PC-9 (cell line): ENCODE measurements around the gene TDRD1. TPM values are rescaled to one million over a fixed set of nuclear protein-coding genes. Genes with fewer than 3 reads are reported as not detected.

Source experiments
- BruUV-seq: library from RNA; stranded (reverse); fragments of 400-500 nt; replicated peaks from 2 replicates; lab custom pipeline; 2021; lab: Mats Ljungman, UMichigan
- CTCF ChIA-PET: fragments of 300-600 bp; sonication (Branson Sonifier 250); formaldehyde crosslinking; loops from one replicate; lab custom pipeline; 2022; ENCODE audit warnings: antibody characterized with exemption; lab: Charles Lee
- POLR2A ChIA-PET: fragments of 300-600 bp; sonication (Branson Sonifier 250); formaldehyde crosslinking; loops from one replicate; lab custom pipeline; 2022; ENCODE audit warnings: antibody characterized with exemption; ENCODE audit not compliant: unreplicated experiment; lab: Charles Lee
- DNase-seq, 2 experiments: peaks; one replicate each; pipeline versions ENCODE4 v3.0.0 to v3.0.0-alpha.2; 2015 to 2022; ENCODE audit warnings: mixed read lengths in 1 of 2
- H2AFZ ChIP-seq: fragments of 200-600 bp; sonication (generic); 2 replicates; pipeline ENCODE4 v1.8.1; 2017; ENCODE audit warnings: antibody characterized with exemption
- H3F3A ChIP-seq: fragments of 200-600 bp; sonication (generic); 2 replicates; pipeline ENCODE4 v1.8.1; 2017; ENCODE audit warnings: antibody characterized with exemption, mild to moderate bottlenecking, low read depth; ENCODE audit not compliant: insufficient read depth
- H3K27ac ChIP-seq: fragments of 200-600 bp; sonication (generic); 2 replicates; pipeline ENCODE4 v1.6.1; 2016; ENCODE audit warnings: mixed run types
- H3K27me3 ChIP-seq: fragments of 200-600 bp; sonication (generic); 2 replicates; pipeline ENCODE4 v1.6.1; 2016; ENCODE audit warnings: low read depth, mixed run types; ENCODE audit not compliant: insufficient read depth
- H3K36me3 ChIP-seq: fragments of 200-600 bp; sonication (generic); 2 replicates; pipeline ENCODE4 v1.6.1; 2016; ENCODE audit warnings: low read depth, mixed run types
- H3K4me1 ChIP-seq: fragments of 200-600 bp; sonication (generic); replicated peaks from 2 replicates; pipeline ENCODE4 v1.6.1; 2016; ENCODE audit warnings: mixed run types; ENCODE audit not compliant: insufficient read depth
- H3K4me2 ChIP-seq: fragments of 200-600 bp; sonication (generic); 2 replicates; pipeline ENCODE4 v1.6.1; 2017; ENCODE audit warnings: mixed run types
- H3K4me3 ChIP-seq: fragments of 200-600 bp; sonication (generic); 2 replicates; pipeline ENCODE4 v1.6.1; 2016; ENCODE audit warnings: mixed run types
- H3K79me2 ChIP-seq: fragments of 200-600 bp; sonication (generic); 2 replicates; pipeline ENCODE4 v1.6.1; 2017; ENCODE audit warnings: low read depth, mixed run types
- H3K9me2 ChIP-seq: fragments of 200-600 bp; sonication (generic); 2 replicates; pipeline ENCODE4 v1.8.1; 2017; ENCODE audit warnings: mild to moderate bottlenecking; ENCODE audit not compliant: insufficient read depth
- H3K9me3 ChIP-seq: fragments of 200-600 bp; sonication (generic); 2 replicates; pipeline ENCODE4 v1.8.1; 2016; ENCODE audit warnings: low read depth; ENCODE audit not compliant: insufficient read depth
- H4K20me1 ChIP-seq: fragments of 200-600 bp; sonication (generic); 2 replicates; pipeline ENCODE4 v1.8.1; 2017; ENCODE audit not compliant: insufficient read depth
- EZH2 ChIP-seq: fragments of 200-600 bp; sonication (generic); IDR thresholded peaks from 2 replicates; pipeline ENCODE4 v1.8.0; 2017; ENCODE audit warnings: antibody characterized with exemption, low read depth
- intact Hi-C: fragments of 100-400 bp; cut with micrococcal nuclease; formaldehyde crosslinking; loops from one replicate; pipeline ENCODE4 v1.10.0; 2022; ENCODE audit not compliant: unreplicated experiment
- total RNA-seq: library from RNA; stranded (reverse); gene quantifications from 2 replicates; pipeline ENCODE4 v1.2.3, GENCODE V29; 2021
- TF ChIP-seq, protein P1 (sequence below): fragments of 200-600 bp; sonication (generic); conservative IDR thresholded peaks from 2 replicates; pipeline ENCODE4 v1.6.1; 2017; ENCODE audit warnings: mixed run types, antibody characterized with exemption, mild to moderate bottlenecking, moderate library complexity

Gene TDRD1
- total RNA-seq, 1 experiment from 2014 or later: not detected

DNA sequence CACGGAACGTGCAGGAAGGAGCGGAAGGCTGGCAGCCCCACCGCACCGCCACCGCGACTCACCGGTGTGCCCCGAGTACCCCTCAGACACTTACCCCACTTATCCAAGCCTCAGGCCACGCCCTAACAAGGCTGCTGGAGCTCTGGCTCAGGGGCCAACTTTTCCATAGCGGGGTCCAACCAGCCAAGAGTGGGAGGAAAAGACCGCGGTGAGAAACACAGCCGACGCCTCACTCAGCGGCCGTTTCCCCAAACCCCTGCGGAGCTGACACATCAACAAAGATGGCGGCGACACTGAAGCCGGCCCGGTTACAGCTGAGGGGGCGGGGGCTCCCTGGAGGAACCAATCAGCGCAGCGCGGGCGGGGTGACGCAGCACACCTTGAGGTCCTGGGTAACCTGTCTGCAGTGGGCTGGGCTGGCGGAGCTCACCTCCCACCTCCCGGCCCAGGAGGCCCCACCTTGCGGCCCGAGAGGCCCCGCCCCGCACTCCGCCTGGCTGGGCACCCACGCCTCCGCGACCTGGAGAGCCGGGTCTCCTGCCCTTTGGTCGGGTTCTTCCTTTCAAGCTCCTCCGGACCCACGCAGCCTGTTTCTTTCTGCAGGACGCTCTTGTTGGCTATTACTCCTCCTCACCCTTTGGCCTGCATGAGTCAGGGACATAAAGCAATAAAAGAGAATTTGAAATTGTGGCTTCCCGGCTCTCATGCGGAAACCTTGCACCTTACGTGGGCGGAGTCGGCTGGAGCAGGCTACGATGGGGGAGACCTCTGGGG is 5.0 kb upstream of the TDRD1 start, which contains the start of gene CCDC186:
TSS of gene CCDC186 (minus strand) at position 283 of the 774 bp plus-strand sequence. CDS start 10,935 bp downstream, outside the sequence.
- peaks cover 14% of the 10 kb centered on the region for H3F3A ChIP-seq
- no peaks in the 10 kb centered on the region for H3K9me2 ChIP-seq
- H3K4me1 ChIP-seq: peaks cover 32% of the 10 kb centered on the region
- no peak for TF ChIP-seq EZH2
- TF ChIP-seq, protein P1, sequence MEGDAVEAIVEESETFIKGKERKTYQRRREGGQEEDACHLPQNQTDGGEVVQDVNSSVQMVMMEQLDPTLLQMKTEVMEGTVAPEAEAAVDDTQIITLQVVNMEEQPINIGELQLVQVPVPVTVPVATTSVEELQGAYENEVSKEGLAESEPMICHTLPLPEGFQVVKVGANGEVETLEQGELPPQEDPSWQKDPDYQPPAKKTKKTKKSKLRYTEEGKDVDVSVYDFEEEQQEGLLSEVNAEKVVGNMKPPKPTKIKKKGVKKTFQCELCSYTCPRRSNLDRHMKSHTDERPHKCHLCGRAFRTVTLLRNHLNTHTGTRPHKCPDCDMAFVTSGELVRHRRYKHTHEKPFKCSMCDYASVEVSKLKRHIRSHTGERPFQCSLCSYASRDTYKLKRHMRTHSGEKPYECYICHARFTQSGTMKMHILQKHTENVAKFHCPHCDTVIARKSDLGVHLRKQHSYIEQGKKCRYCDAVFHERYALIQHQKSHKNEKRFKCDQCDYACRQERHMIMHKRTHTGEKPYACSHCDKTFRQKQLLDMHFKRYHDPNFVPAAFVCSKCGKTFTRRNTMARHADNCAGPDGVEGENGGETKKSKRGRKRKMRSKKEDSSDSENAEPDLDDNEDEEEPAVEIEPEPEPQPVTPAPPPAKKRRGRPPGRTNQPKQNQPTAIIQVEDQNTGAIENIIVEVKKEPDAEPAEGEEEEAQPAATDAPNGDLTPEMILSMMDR: no peak
- peak within 1 kb of the TSS; percentile 96 for H3K4me2 ChIP-seq
- H2AFZ ChIP-seq: peak within 1 kb of the TSS; percentile 92
- CTCF ChIA-PET: no interaction called here
- POLR2A ChIA-PET: interaction anchor here (0.6 to 0.7 kb wide), 4 partner anchors 24 to 1207 kb away, joined by 4 to 9 read pairs (median 4); no protein-coding TSS in a partner anchor
- intact Hi-C loops: loop anchor here (1.0 to 10.0 kb wide), 3 partner anchors 8 to 101 kb away; no protein-coding TSS in a partner anchor
- H3K9me3 ChIP-seq: no peaks in the 10 kb centered on the region
- BruUV-seq: no TSS peak
- peak within 1 kb of the TSS; percentile 89 for H3K4me3 ChIP-seq
- peak within 1 kb of the TSS; percentile 92 for H3K27ac ChIP-seq
- no peaks in the 10 kb centered on the region; the same call in 1 of the 2 replicates for H4K20me1 ChIP-seq
- H3K27me3 ChIP-seq: no peaks in the 10 kb centered on the region
- peaks cover 7% of the 10 kb centered on the region; the same call in 1 of the 2 replicates for H3K36me3 ChIP-seq
- peaks cover 47% of the 10 kb centered on the region for H3K79me2 ChIP-seq
- DNase-seq: peak; percentile 90 to 95

GRCh38 chr10:114174695-114175188 is 4.4 kb upstream of the TDRD1 start:
- H3K36me3 ChIP-seq: peaks cover 2% of the 10 kb centered on the region; the same call in 1 of the 2 replicates
- peaks cover 41% of the 10 kb centered on the region for H3K79me2 ChIP-seq
- H3K4me3 ChIP-seq: peak overlapping the region; percentile 89
- intact Hi-C loops: loop anchor here (1.0 to 10.0 kb wide), 3 partner anchors 8 to 100 kb away; no protein-coding TSS in a partner anchor
- no TSS peak for BruUV-seq
- peaks cover 14% of the 10 kb centered on the region for H3F3A ChIP-seq
- DNase-seq: peak; percentile 56 to 82
- peaks cover 32% of the 10 kb centered on the region for H3K4me1 ChIP-seq
- TF ChIP-seq, protein P1: no peak
- TF ChIP-seq EZH2: no peak
- H3K27ac ChIP-seq: peak overlapping the region; percentile 92
- no peaks in the 10 kb centered on the region for H3K9me2 ChIP-seq
- H4K20me1 ChIP-seq: no peaks in the 10 kb centered on the region; the same call in 1 of the 2 replicates
- H2AFZ ChIP-seq: peak overlapping the region; percentile 83
- no peaks in the 10 kb centered on the region for H3K27me3 ChIP-seq
- H3K9me3 ChIP-seq: no peaks in the 10 kb centered on the region
- ChIA-PET POLR2A (interaction anchor here (0.6 to 0.7 kb wide), 2 partner anchors 25 to 400 kb away, joined by 4 to 5 read pairs; no protein-coding TSS in a partner anchor), CTCF (no interaction called here)
- peak overlapping the region; percentile 96 for H3K4me2 ChIP-seq

DNA sequence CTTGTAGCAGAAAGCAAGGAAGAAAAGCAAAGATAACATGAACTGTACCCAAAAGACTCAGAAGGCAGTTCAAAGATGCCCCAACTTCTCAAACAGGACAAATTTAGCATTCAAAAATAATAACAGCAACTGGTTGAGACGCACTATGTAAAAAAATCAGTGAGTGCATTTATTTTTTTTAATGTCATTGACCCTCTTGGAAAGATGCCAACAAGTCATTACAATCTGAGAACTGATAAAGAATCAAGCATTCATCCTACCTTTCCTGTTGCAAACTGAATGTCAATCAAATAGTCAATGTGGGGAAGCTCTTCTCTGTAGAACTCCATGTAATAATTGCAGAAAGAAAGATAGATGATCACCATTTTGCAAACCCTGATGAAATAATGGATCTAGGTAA is 3.5 kb upstream of the TDRD1 start:
- ChIA-PET POLR2A (no interaction called here), CTCF (no interaction called here)
- no TSS peak for BruUV-seq
- no peaks in the 10 kb centered on the region; the same call in 1 of the 2 replicates for H4K20me1 ChIP-seq
- H3K4me1 ChIP-seq: peaks cover 32% of the 10 kb centered on the region
- no peak for DNase-seq
- no peaks in the 10 kb centered on the region for H3K36me3 ChIP-seq
- H3K9me2 ChIP-seq: no peaks in the 10 kb centered on the region
- H2AFZ ChIP-seq: no peak overlapping the region
- no peaks in the 10 kb centered on the region for H3K27me3 ChIP-seq
- peak overlapping the region; percentile 89; the same call in 1 of the 2 replicates for H3K4me3 ChIP-seq
- peaks cover 32% of the 10 kb centered on the region for H3K79me2 ChIP-seq
- no peaks in the 10 kb centered on the region for H3K9me3 ChIP-seq
- H3K4me2 ChIP-seq: peak overlapping the region; percentile 96
- H3K27ac ChIP-seq: peak overlapping the region; percentile 92
- H3F3A ChIP-seq: peaks cover 14% of the 10 kb centered on the region
- no peak for TF ChIP-seq EZH2
- TF ChIP-seq, protein P1: no peak
- intact Hi-C loops: loop anchor here (10.0 kb wide), 1 partner anchor 99 kb away; no protein-coding TSS in a partner anchor
